GM21723 (cell line): ENCODE measurements around the gene CDKN2B.

Experiments used
- ATAC-seq: cut with Tn5 transposase; IDR thresholded peaks from one replicate; pipeline ENCODE4 v1.9.1; 2021; ENCODE audit warnings: mild to moderate bottlenecking, moderate library complexity; ENCODE audit not compliant: unreplicated experiment

CDKN2B gene

GRCh38 chr9:21995006-21995665, 14.0 kb downstream of the CDKN2B start:
- peak; percentile 90 for ATAC-seq

GRCh38 chr9:21994556-21995005, 14.5 kb downstream of the CDKN2B start, which contains the start of gene CDKN2B-AS1:
TSS of gene CDKN2B-AS1 (plus strand) at chr9:21994791.
- peak; percentile 56 for ATAC-seq

DNA sequence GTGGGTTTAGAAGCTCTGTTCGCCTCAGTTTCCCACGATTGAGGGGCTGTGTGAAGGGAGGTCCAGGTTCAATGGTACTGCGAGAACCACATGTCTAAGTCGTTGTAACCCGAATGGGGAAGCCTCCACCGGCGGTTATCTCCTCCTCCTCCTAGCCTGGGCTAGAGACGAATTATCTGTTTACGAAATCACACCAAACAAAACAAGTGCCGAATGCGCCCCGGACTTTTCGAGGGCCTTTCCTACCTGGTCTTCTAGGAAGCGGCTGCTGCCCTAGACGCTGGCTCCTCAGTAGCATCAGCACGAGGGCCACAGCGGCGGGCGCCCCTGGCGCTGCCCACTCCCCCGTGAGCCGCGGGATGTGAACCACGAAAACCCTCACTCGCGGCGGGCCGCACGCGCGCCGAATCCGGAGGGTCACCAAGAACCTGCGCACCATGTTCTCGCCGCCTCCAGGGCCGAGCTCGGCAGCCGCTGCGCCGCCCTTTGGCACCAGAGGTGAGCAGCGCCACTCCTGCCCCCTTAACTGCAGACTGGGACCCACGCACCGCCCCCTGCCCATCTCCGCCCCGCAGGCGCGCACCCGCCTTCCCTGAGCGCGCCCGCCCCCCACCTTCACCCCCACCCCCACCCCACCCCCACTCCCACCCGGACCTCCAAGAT, 15.1 kb downstream of the CDKN2B start, which contains the start of gene CDKN2A:
Gene CDKN2A (minus strand): TSS at position 500 of the 663 bp plus-strand sequence.
- ATAC-seq, result peak; percentile 39

- ATAC-seq, result no peak
Measured at GRCh38 chr9:21993007-21993406, 16.1 kb downstream of the CDKN2B start.

GRCh38 chr9:21991072-21991959, 17.8 kb downstream of the CDKN2B start:
- ATAC-seq, result no peak

- no peak for ATAC-seq
Measured at GRCh38 chr9:21989440-21990189, 19.5 kb downstream of the CDKN2B start.

DNA sequence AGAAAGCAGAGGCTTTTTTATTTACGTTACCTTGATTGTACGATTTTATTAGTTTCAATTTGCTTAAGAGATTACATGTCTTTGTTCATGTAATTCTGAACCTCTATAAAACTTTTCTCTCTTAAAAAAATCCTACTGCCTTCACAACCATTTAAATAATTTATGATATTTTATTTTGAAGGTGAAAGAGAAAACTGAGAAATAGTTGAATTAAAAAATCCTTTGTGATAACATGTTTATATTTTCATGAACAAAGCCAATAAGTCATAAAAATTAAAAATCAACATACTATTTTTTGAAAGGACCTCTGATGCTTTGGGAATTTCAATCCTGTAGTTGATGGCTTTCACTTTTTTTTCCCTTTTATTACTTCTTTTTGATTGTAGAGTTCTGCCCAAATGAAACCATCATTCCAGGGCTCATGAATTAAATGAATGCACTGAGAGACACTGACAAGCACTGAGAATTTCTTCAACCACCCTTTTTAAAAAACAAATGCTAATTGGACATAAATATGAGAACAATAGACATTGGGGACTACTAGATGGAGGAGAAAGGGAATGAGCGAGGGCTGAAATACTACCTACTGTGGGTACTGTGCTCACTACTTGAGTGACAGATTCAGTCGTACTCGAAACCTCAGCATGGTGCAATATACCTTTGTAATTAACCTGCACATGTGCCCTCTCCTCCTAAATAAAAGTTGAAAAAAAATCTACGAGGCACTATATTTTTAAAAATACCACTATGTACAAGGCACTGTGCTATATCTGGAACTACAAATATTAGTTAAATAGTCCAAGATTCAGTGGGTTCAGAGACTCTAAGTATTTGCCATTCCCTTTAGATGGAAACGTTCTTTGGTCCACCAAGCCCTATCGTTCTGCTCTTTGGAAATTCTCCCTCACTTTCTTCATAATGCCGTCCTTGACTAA, 20.8 kb downstream of the CDKN2B start:
- no peak for ATAC-seq

- no peak for ATAC-seq
Measured at GRCh38 chr9:21985964-21986667, 23.0 kb downstream of the CDKN2B start.

DNA sequence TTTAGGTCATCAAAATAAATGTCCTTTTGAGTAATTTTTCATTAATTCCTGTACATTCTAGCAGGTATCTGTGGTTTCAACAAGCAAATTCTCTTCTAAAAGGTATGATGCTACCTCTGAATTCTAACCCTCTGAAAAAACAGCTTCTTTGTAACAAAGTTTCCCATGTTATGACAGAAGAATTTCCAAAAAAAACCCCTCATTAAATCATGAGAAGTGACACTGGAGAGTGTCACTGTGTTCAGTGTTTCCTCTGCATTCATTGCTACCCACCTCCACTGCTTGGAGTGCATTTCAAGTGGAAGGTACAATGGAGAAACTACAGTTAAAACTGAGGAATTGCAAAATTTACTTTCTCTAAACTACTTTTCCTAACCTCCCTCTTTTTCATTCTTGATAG, 25.0 kb downstream of the CDKN2B start:
- no peak for ATAC-seq

DNA sequence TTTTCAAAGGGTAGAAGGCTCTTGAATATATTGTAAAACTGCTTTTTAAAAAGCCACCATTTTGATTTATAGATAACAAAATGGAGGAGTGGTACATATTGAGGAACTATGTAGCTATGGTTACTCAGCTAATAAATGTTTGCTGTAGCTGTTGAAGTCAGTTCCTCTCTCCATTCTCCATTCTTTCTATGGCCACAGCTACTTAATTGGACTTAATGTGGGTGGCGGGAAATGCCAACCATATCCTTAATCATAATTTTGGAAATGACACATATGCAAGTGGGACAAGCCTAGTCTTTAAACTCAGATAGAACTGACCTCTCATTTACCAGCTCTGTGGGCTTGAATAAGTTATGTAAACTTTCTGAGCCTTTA, 25.6 kb downstream of the CDKN2B start:
- ATAC-seq, result no peak

GRCh38 chr9:21982861-21983560, 26.1 kb downstream of the CDKN2B start:
- ATAC-seq, result no peak

DNA sequence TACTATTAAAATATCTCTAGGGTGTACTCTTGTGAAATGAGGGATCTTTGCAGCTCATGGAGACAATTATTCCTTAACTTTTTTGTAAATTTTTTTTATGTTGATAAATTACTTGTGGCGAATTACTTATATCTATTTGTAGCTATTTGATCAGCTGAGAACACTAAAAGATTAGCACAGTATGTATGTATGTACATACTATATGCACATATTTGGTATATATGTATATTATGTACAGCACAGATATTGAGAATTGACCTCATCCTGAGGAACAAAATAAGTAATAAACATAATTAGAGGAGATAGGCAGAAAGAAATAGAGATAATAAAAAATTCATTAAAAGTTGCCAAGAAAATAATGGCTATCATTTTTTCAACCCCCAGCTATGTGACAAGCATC, 26.7 kb downstream of the CDKN2B start:
- no peak for ATAC-seq

- ATAC-seq, result no peak
Measured at GRCh38 chr9:21976334-21976875, 32.7 kb downstream of the CDKN2B start.

DNA sequence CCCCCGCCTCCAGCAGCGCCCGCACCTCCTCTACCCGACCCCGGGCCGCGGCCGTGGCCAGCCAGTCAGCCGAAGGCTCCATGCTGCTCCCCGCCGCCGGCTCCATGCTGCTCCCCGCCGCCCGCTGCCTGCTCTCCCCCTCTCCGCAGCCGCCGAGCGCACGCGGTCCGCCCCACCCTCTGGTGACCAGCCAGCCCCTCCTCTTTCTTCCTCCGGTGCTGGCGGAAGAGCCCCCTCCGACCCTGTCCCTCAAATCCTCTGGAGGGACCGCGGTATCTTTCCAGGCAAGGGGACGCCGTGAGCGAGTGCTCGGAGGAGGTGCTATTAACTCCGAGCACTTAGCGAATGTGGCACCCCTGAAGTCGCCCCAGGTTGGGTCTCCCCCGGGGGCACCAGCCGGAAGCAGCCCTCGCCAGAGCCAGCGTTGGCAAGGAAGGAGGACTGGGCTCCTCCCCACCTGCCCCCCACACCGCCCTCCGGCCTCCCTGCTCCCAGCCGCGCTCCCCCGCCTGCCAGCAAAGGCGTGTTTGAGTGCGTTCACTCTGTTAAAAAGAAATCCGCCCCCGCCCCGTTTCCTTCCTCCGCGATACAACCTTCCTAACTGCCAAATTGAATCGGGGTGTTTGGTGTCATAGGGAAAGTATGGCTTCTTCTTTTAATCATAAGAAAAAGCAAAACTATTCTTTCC, 34.2 kb downstream of the CDKN2B start:
- ATAC-seq, result peak; percentile 76

- ATAC-seq, result peak; percentile 10
Measured at GRCh38 chr9:21974343-21974721, 34.8 kb downstream of the CDKN2B start.

- no peak for ATAC-seq
Measured at GRCh38 chr9:21972361-21972760, 36.7 kb downstream of the CDKN2B start.

DNA sequence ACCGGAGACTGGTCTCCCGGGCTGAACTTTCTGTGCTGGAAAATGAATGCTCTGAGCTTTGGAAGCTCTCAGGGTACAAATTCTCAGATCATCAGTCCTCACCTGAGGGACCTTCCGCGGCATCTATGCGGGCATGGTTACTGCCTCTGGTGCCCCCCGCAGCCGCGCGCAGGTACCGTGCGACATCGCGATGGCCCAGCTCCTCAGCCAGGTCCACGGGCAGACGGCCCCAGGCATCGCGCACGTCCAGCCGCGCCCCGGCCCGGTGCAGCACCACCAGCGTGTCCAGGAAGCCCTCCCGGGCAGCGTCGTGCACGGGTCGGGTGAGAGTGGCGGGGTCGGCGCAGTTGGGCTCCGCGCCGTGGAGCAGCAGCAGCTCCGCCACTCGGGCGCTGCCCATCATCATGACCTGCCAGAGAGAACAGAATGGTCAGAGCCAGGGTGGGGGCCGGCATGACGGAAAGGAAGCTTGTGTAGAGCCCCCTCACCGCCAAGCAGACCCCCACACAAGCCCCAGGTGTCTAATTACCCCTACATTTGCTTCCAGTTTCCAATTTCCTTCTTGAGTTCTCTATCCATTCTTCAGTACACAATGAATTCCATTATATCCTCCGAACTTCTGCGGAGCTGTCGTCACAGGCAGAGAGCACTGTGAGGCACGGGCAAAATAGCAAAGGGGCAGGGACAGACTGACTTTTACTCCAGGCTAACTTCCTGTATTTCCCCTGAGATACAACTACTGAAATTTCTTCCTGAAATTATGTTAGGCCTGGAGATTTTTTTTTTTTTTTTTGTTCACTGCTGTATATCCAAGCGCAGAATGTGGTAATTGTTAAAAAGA, 38.1 kb downstream of the CDKN2B start:
- no peak for ATAC-seq
